Measurements from ENCODE around the gene STXBP5. TPM values are rescaled to one million over a fixed set of nuclear protein-coding genes. Genes with fewer than 3 reads are reported as not detected.

Gene STXBP5
- polyA plus RNA-seq, 1 donor (not counting 4 experiments of a cell fraction or from before 2014, with no cell fraction given) = 19.4 TPM

GRCh38 chr6:147255948-147256674 is 51.9 kb downstream of the STXBP5 start:
- FAIRE-seq = no peak
- TF ChIP-seq EZH2 (IDR thresholded peaks at IDR 0.05; ENCODE audit: low read length) = no peak
- TF ChIP-seq CTCF (optimal IDR thresholded peaks at IDR 0.05 in 1 of 3, IDR thresholded peaks at IDR 0.05 in 1 of 3, conservative IDR thresholded peaks at IDR 0.05 in 1 of 3; ENCODE audit: extremely low read depth in 1 of 3, insufficient read depth in 2 of 3, low read length in 3 of 3) = no peak
- Histone ChIP-seq H3K79me2 (ENCODE audit: control insufficient read depth, insufficient read depth, low read length) (no peaks in the 10 kb centered on the region), H4K20me1 (ENCODE audit: control insufficient read depth, extremely low read depth, insufficient read depth, low read length) (no peaks in the 10 kb centered on the region), H3K9ac (ENCODE audit: control insufficient read depth, extremely low read depth, insufficient read depth, low read length) (no peak overlapping the region), H3K9me1 (ENCODE audit: control insufficient read depth, extremely low read depth, insufficient read depth, low read length) (no peaks in the 10 kb centered on the region), H3K36me3 (ENCODE audit: control insufficient read depth in 2 of 2, extremely low read depth in 1 of 2, insufficient read depth in 2 of 2, low read length in 2 of 2) (peaks cover 0 to 4% of the 10 kb centered on the region in 2 experiments), H3K27ac (ENCODE audit: control insufficient read depth, insufficient read depth, low read length) (no peak overlapping the region), H3K4me2 (ENCODE audit: control insufficient read depth, extremely low read depth, insufficient read depth, low read depth, low read length) (no peak overlapping the region), H3K27me3 (ENCODE audit: control insufficient read depth, extremely low read depth, insufficient read depth, low read length) (no peaks in the 10 kb centered on the region), H2AFZ (ENCODE audit: control insufficient read depth, low read length) (no peak overlapping the region), H3K4me3 (ENCODE audit: control insufficient read depth in 2 of 3, extremely low read depth in 1 of 3, insufficient read depth in 2 of 3, low read depth in 1 of 3, low read length in 3 of 3) (no peak overlapping the region), H3K9me3 (ENCODE audit: control insufficient read depth, low read depth, low read length) (no peaks in the 10 kb centered on the region), H3K4me1 (ENCODE audit: control insufficient read depth, extremely low read depth, insufficient read depth, low read length) (no peaks in the 10 kb centered on the region)
- dilution Hi-C loops (cut with MboI; ENCODE audit: extremely low pct_ligation_motif_present, low sequenced_read_pairs) = no loop called here
- DNase-seq (ENCODE audit: low read depth, low spot score) = no peak

GRCh38 chr6:147257760-147258159 is 53.5 kb downstream of the STXBP5 start:
- no peaks in the 10 kb centered on the region for H3K4me1 ChIP-seq (ENCODE audit: control insufficient read depth, extremely low read depth, insufficient read depth, low read length)
- H4K20me1 ChIP-seq (ENCODE audit: control insufficient read depth, extremely low read depth, insufficient read depth, low read length) = no peaks in the 10 kb centered on the region
- H3K9ac ChIP-seq (ENCODE audit: control insufficient read depth, extremely low read depth, insufficient read depth, low read length) = no peak overlapping the region
- dilution Hi-C loops (cut with MboI; ENCODE audit: extremely low pct_ligation_motif_present, low sequenced_read_pairs) = no loop called here
- H3K36me3 ChIP-seq (ENCODE audit: control insufficient read depth in 2 of 2, extremely low read depth in 1 of 2, insufficient read depth in 2 of 2, low read length in 2 of 2) = peaks cover 0 to 3% of the 10 kb centered on the region in 2 experiments
- DNase-seq (ENCODE audit: low read depth, low spot score) (no peak), FAIRE-seq (no peak)
- no peaks in the 10 kb centered on the region for H3K27me3 ChIP-seq (ENCODE audit: control insufficient read depth, extremely low read depth, insufficient read depth, low read length)
- H3K4me3 ChIP-seq (ENCODE audit: control insufficient read depth in 2 of 3, extremely low read depth in 1 of 3, insufficient read depth in 2 of 3, low read depth in 1 of 3, low read length in 3 of 3) = no peak overlapping the region
- no peaks in the 10 kb centered on the region for H3K79me2 ChIP-seq (ENCODE audit: control insufficient read depth, insufficient read depth, low read length)
- no peak overlapping the region for H2AFZ ChIP-seq (ENCODE audit: control insufficient read depth, low read length)
- no peak overlapping the region for H3K4me2 ChIP-seq (ENCODE audit: control insufficient read depth, extremely low read depth, insufficient read depth, low read depth, low read length)
- TF ChIP-seq CTCF (optimal IDR thresholded peaks at IDR 0.05 in 1 of 3, IDR thresholded peaks at IDR 0.05 in 1 of 3, conservative IDR thresholded peaks at IDR 0.05 in 1 of 3; ENCODE audit: extremely low read depth in 1 of 3, insufficient read depth in 2 of 3, low read length in 3 of 3) (no peak), EZH2 (IDR thresholded peaks at IDR 0.05; ENCODE audit: low read length) (no peak)
- H3K27ac ChIP-seq (ENCODE audit: control insufficient read depth, insufficient read depth, low read length) = no peak overlapping the region
- no peaks in the 10 kb centered on the region for H3K9me3 ChIP-seq (ENCODE audit: control insufficient read depth, low read depth, low read length)
- no peaks in the 10 kb centered on the region for H3K9me1 ChIP-seq (ENCODE audit: control insufficient read depth, extremely low read depth, insufficient read depth, low read length)
